ENCODE data around the gene TSPAN31. TPM values are rescaled to one million over a fixed set of nuclear protein-coding genes. Genes with fewer than 3 reads are reported as not detected.
A peak's percentile ranks its signal among the peaks of the same experiment; 100 is the strongest.

TSPAN31 gene
- total RNA-seq, 1 donor from 2014 or later = 67.0 TPM

DNA sequence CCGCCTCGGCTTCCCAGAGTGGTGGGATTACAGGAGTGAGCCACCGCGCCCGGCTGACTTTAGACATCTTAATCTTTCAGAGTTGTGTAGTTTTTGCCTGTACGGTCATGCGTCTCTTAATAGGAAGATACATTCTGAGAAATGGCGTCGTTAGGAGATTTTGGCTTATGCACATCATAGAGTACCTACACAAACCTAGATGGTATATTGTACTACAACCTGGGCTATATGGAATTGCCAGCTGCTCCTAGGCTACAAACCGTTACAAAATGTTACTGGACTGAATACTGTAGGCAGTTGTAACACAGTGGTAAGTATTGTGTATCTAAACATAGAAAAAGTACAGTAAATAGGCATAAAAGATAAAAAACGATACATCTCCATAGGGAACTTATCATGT, 39.0 kb downstream of the TSPAN31 start:
- TF ChIP-seq POLR2A (IDR thresholded peaks at IDR 0.05) = no peak
- no peak for TF ChIP-seq CTCF (IDR thresholded peaks at IDR 0.05)
- no peak for TF ChIP-seq POLR2AphosphoS5 (IDR thresholded peaks at IDR 0.05; ENCODE audit: insufficient read depth in 1 of 2, low read depth in 1 of 2)

GRCh38 chr12:57793920-57794319, 49.1 kb downstream of the TSPAN31 start:
- H3K27ac ChIP-seq = no peak overlapping the region
- H3K4me3 ChIP-seq = no peak overlapping the region
- H3K27me3 ChIP-seq = no peaks in the 10 kb centered on the region
- H3K36me3 ChIP-seq = peaks cover 0 to 57% of the 10 kb centered on the region in 2 donors
- H3K4me1 ChIP-seq = no peaks in the 10 kb centered on the region
- DNase-seq (ENCODE audit: extremely low spot score in 2 of 2) = no peak
- intact Hi-C loops (cut with DNase I) = no loop called here
- no peaks in the 10 kb centered on the region for H3K9me3 ChIP-seq
- no peak for TF ChIP-seq POLR2A (IDR thresholded peaks at IDR 0.05)
- no peak for TF ChIP-seq CTCF (IDR thresholded peaks at IDR 0.05)
- TF ChIP-seq POLR2AphosphoS5 (IDR thresholded peaks at IDR 0.05; ENCODE audit: insufficient read depth in 1 of 2, low read depth in 1 of 2) = peak in 1 of 2 donors; percentile 69

More for the DNA sequence above, 39.0 kb downstream of the TSPAN31 start:
- Histone ChIP-seq H3K27ac (no peak overlapping the region), H3K9me3 (no peaks in the 10 kb centered on the region), H3K27me3 (no peaks in the 10 kb centered on the region), H3K4me3 (no peak overlapping the region), H3K4me1 (peaks cover 21% of the 10 kb centered on the region), H3K36me3 (peaks cover 0 to 33% of the 10 kb centered on the region in 2 donors)
- intact Hi-C loops (cut with DNase I) = loop anchor here (2.0 kb wide), 1 partner anchor 59 kb away; no protein-coding TSS in a partner anchor
- DNase-seq (ENCODE audit: extremely low spot score in 2 of 2) = no peak

DNA sequence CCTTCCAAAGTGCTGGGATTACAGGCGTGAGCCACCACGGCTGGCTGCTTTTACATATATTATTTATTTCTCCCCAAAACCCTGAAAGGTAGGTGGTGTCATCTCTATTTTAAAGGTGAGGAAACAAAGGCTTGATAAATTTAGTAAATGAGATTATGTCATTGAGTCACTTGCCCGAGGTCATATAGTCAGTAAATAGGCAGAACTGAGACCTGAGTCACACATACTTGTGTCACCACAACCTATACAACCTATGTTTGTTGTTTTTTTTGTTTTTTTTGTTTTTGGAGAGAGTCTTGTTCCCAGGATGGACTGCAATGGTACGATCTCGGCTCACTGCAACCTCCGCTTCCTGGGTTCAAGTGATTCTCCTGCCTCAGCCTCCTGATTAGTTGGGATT, 50.5 kb downstream of the TSPAN31 start:
- no peak for DNase-seq (ENCODE audit: extremely low spot score in 2 of 2)
- peaks cover 0 to 48% of the 10 kb centered on the region in 2 donors for H3K36me3 ChIP-seq
- no peak overlapping the region for H3K4me3 ChIP-seq
- TF ChIP-seq POLR2A (IDR thresholded peaks at IDR 0.05) = no peak
- TF ChIP-seq POLR2AphosphoS5 (IDR thresholded peaks at IDR 0.05; ENCODE audit: insufficient read depth in 1 of 2, low read depth in 1 of 2) = no peak
- TF ChIP-seq CTCF (IDR thresholded peaks at IDR 0.05) = no peak
- no peaks in the 10 kb centered on the region for H3K27me3 ChIP-seq
- no peaks in the 10 kb centered on the region for H3K4me1 ChIP-seq
- no peak overlapping the region for H3K27ac ChIP-seq
- H3K9me3 ChIP-seq = no peaks in the 10 kb centered on the region
- intact Hi-C loops (cut with DNase I) = no loop called here

DNA sequence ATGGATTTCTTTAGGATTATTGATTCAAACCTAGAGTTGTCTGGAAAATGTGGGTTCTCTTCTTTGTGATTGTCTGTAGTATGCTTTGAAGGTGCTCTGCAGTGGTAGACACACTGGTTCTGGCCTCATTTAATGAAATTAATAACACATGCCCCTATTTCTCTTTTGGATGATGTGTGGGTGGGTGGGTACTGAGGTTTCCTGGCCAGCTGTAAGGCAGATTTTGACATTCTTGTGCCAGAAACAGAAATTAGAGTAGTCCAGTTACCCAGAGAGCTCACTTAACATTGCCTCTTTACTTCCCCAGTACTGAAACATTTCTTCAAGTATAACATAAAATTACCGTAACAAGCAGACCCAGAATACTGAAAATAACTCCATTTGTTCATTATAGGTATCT, 52.2 kb downstream of the TSPAN31 start:
- H3K27ac ChIP-seq = no peak overlapping the region
- no peaks in the 10 kb centered on the region for H3K9me3 ChIP-seq
- DNase-seq (ENCODE audit: extremely low spot score in 2 of 2) = no peak
- H3K27me3 ChIP-seq = no peaks in the 10 kb centered on the region
- H3K4me1 ChIP-seq = no peaks in the 10 kb centered on the region
- intact Hi-C loops (cut with DNase I) = no loop called here
- TF ChIP-seq POLR2A (IDR thresholded peaks at IDR 0.05) (no peak), CTCF (IDR thresholded peaks at IDR 0.05) (no peak), POLR2AphosphoS5 (IDR thresholded peaks at IDR 0.05; ENCODE audit: insufficient read depth in 1 of 2, low read depth in 1 of 2) (no peak)
- peaks cover 0 to 56% of the 10 kb centered on the region in 2 donors for H3K36me3 ChIP-seq
- H3K4me3 ChIP-seq = no peak overlapping the region

GRCh38 chr12:57797933-57798332, 53.1 kb downstream of the TSPAN31 start:
- Histone ChIP-seq H3K9me3 (no peaks in the 10 kb centered on the region), H3K27ac (no peak overlapping the region), H3K27me3 (no peaks in the 10 kb centered on the region), H3K36me3 (peaks cover 0 to 53% of the 10 kb centered on the region in 2 donors), H3K4me1 (no peaks in the 10 kb centered on the region), H3K4me3 (no peak overlapping the region)
- intact Hi-C loops (cut with DNase I) = no loop called here
- no peak for TF ChIP-seq POLR2A (IDR thresholded peaks at IDR 0.05)
- TF ChIP-seq POLR2AphosphoS5 (IDR thresholded peaks at IDR 0.05; ENCODE audit: insufficient read depth in 1 of 2, low read depth in 1 of 2) = no peak
- no peak for DNase-seq (ENCODE audit: extremely low spot score in 2 of 2)

Small RNAs within 50 kb of the gene (microRNA-seq; reads per million reads assigned to microRNA genes)
- gene MIR6759 (ENCODE audit: borderline number of aligned reads, borderline replicate concordance) = not detected

Other genes with a start within 250 kb of the TSPAN31 start
- 25.0 TPM for gene DDIT3, start 224.5 kb upstream of the TSPAN31 start, total RNA-seq
- 26.8 TPM for gene MBD6, start 222.2 kb upstream of the TSPAN31 start, total RNA-seq
- gene DCTN2, start 197.8 kb upstream of the TSPAN31 start, total RNA-seq = 131 TPM
- gene KIF5A, start 195.0 kb upstream of the TSPAN31 start, total RNA-seq = 4.4 TPM
- 16.7 TPM for gene PIP4K2C, start 153.8 kb upstream of the TSPAN31 start, total RNA-seq
- 22.1 TPM for gene DTX3, start 140.2 kb upstream of the TSPAN31 start, total RNA-seq
- 28.7 TPM for gene ARHGEF25, start 133.6 kb upstream of the TSPAN31 start, total RNA-seq
- 7.6 TPM for gene B4GALNT1, start 111.8 kb upstream of the TSPAN31 start, total RNA-seq
- gene OS9, start 50.9 kb upstream of the TSPAN31 start, total RNA-seq = 105 TPM
- 1.5 TPM for gene AGAP2, start 6.3 kb upstream of the TSPAN31 start, total RNA-seq
- 102 TPM for gene CDK4, start 7.3 kb downstream of the TSPAN31 start, total RNA-seq
- 8.3 TPM for gene MARCHF9, start 10.1 kb downstream of the TSPAN31 start, total RNA-seq
- 1.7 TPM for gene CYP27B1, start 22.0 kb downstream of the TSPAN31 start, total RNA-seq
- gene METTL1, start 27.1 kb downstream of the TSPAN31 start, total RNA-seq = 10.8 TPM
- 9.3 TPM for gene EEF1AKMT3, start 27.6 kb downstream of the TSPAN31 start, total RNA-seq
- gene TSFM, start 37.7 kb downstream of the TSPAN31 start, total RNA-seq = 17.9 TPM
- gene AVIL, start 73.7 kb downstream of the TSPAN31 start, total RNA-seq = 5.2 TPM
- 108 TPM for gene CTDSP2, start 101.7 kb downstream of the TSPAN31 start, total RNA-seq
- gene ATP23, start 196.5 kb downstream of the TSPAN31 start, total RNA-seq = 31.9 TPM